ENCODE results near the gene PRELP.

GRCh38 chr1:203479646-203480045 is 4.0 kb downstream of the PRELP start:
- TF ChIP-seq CTCF (IDR thresholded peaks at IDR 0.05) (no peak), POLR2AphosphoS5 (IDR thresholded peaks at IDR 0.05; ENCODE audit: insufficient read depth in 1 of 2, low read depth in 1 of 2) (no peak), POLR2A (IDR thresholded peaks at IDR 0.05) (no peak)
